ENCODE data around the gene LIN28B.
A peak's percentile ranks its signal among the peaks of the same experiment; 100 is the strongest.
"Not testable (repeated sequence)": the region's sequence is repeated elsewhere in the genome, so short reads cannot be mapped to it uniquely, and the experiment has no call there.

Gene LIN28B

GRCh38 chr6:104956731-104957294, at the start of gene LIN28B:
LIN28B (plus strand) TSS chr6:104957107; CDS start chr6:104957251, 144 bp downstream.
- no peak for DNase-seq (ENCODE audit: low spot score)

GRCh38 chr6:104908031-104908887, 48.6 kb upstream of the LIN28B start:
- DNase-seq (ENCODE audit: low spot score) = no peak

- no peak for DNase-seq (ENCODE audit: low spot score)
Observed at GRCh38 chr6:104908888-104909525, 47.9 kb upstream of the LIN28B start.

- no peak for DNase-seq (ENCODE audit: low spot score)
Observed at GRCh38 chr6:104921896-104922295, 35.0 kb upstream of the LIN28B start.

GRCh38 chr6:104928141-104928540, 28.8 kb upstream of the LIN28B start:
- DNase-seq (ENCODE audit: low spot score) = no peak

GRCh38 chr6:104929353-104929752, 27.6 kb upstream of the LIN28B start:
- no peak for DNase-seq (ENCODE audit: low spot score)

GRCh38 chr6:104930939-104931338, 26.0 kb upstream of the LIN28B start:
- no peak for DNase-seq (ENCODE audit: low spot score)

GRCh38 chr6:104936766-104937535, 20.0 kb upstream of the LIN28B start:
- no peak for DNase-seq (ENCODE audit: low spot score)

- DNase-seq (ENCODE audit: low spot score) = no peak
Observed at GRCh38 chr6:104940238-104940892, 16.5 kb upstream of the LIN28B start.

- peak; percentile 74 for DNase-seq (ENCODE audit: low spot score)
Observed at GRCh38 chr6:104940893-104941728, 15.8 kb upstream of the LIN28B start.

GRCh38 chr6:104941729-104942091, 15.2 kb upstream of the LIN28B start:
- no peak for DNase-seq (ENCODE audit: low spot score)

GRCh38 chr6:104943781-104944180, 13.1 kb upstream of the LIN28B start:
- no peak for DNase-seq (ENCODE audit: low spot score)

- no peak for DNase-seq (ENCODE audit: low spot score)
Observed at GRCh38 chr6:104949206-104949605, 7.7 kb upstream of the LIN28B start.

GRCh38 chr6:104951677-104952076, 5.2 kb upstream of the LIN28B start:
- no peak for DNase-seq (ENCODE audit: low spot score)

- peak; percentile 62 for DNase-seq (ENCODE audit: low spot score)
Observed at GRCh38 chr6:104952911-104953399, 4.0 kb upstream of the LIN28B start.

- not testable (repeated sequence) for DNase-seq (ENCODE audit: low spot score)
Observed at GRCh38 chr6:104953400-104954189, 3.3 kb upstream of the LIN28B start.

- no peak for DNase-seq (ENCODE audit: low spot score)
Observed at GRCh38 chr6:104954190-104954797, 2.6 kb upstream of the LIN28B start.

GRCh38 chr6:104955491-104955890, 1.4 kb upstream of the LIN28B start:
- DNase-seq (ENCODE audit: low spot score) = no peak

GRCh38 chr6:104955927-104956730, 778 bp upstream of the LIN28B start:
- DNase-seq (ENCODE audit: low spot score) = no peak

Measured in left forelimb (tissue), 1 donor.